Jurkat, Clone E6-1 (cell line): ENCODE results near the gene SH3RF2.
"Not testable (repeated sequence)": the region's sequence is repeated elsewhere in the genome, so short reads cannot be mapped to it uniquely, and the experiment has no call there.

Experiments
- DNase-seq: peaks from one replicate; pipeline ENCODE4 v3.0.0-alpha.2; 2011; ENCODE audit warnings: low read depth, low spot score
- H3K4me3 ChIP-seq: 2 replicates; pipeline ENCODE4 v1.5.1; 2011; ENCODE audit warnings: mild to moderate bottlenecking, low read length, control low read depth, moderate library complexity

SH3RF2 gene

DNA sequence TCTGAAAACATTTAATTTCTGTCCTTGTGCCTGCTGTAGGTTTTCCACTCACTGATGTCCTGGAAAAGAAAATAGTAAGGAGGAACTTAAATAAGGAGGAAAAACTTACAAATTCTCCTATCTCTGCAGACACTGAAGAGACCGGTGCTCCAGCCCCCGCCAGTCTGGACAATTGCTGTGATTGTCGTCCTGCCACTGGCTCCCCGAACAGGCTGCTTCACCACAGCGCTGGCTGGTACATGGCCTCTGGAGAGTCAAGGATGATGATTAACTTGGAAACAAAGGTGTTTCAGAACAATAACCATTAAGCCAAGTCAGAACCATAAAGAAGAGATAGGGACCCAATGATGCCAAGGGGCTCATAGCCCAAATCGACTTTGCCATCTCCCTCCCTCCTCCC lies 161.7 kb downstream of the SH3RF2 start:
- no peak for DNase-seq
- no peak overlapping the region for H3K4me3 ChIP-seq

- DNase-seq, result no peak
Measured at GRCh38 chr5:146101646-146102045, 165.3 kb downstream of the SH3RF2 start.

GRCh38 chr5:146103594-146103993 lies 167.2 kb downstream of the SH3RF2 start:
- H3K4me3 ChIP-seq, result no peak overlapping the region
- DNase-seq, result no peak

More at GRCh38 chr5:146101646-146102045, 165.3 kb downstream of the SH3RF2 start:
- H3K4me3 ChIP-seq, result no peak overlapping the region

DNA sequence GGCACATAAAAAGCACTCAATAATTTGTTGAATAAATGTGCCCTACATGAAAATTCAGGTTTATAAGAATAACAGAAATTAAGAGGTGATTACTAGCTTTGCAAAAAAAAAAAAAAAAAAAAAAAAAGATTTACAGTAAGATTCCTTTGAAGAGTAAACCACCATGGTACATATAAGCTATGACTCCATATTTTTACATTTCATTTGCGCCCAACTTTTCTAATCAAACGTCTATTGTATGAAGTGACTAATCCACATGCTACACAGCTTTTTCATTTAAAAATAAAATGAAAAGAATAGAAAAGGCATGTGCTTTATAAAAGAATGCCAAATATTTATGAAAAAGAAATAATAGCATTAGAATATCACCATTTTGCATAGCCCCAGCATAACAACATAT lies 169.1 kb downstream of the SH3RF2 start, which contains the start of gene PLAC8L1:
Gene PLAC8L1, minus strand, starts transcription at position 101 of the 400 bp plus-strand sequence. CDS start 1,266 bp downstream, outside the sequence.
- no peak for DNase-seq
- no peak within 1 kb of the TSS for H3K4me3 ChIP-seq

GRCh38 chr5:146107901-146108300 lies 171.5 kb downstream of the SH3RF2 start:
- no peak overlapping the region for H3K4me3 ChIP-seq
- DNase-seq, result peak; percentile 33

GRCh38 chr5:146108870-146109269 lies 172.5 kb downstream of the SH3RF2 start:
- not testable (repeated sequence) for DNase-seq, H3K4me3 ChIP-seq

- no peak overlapping the region for H3K4me3 ChIP-seq
- no peak for DNase-seq
Measured at GRCh38 chr5:146109379-146109778, 173.0 kb downstream of the SH3RF2 start.

DNA sequence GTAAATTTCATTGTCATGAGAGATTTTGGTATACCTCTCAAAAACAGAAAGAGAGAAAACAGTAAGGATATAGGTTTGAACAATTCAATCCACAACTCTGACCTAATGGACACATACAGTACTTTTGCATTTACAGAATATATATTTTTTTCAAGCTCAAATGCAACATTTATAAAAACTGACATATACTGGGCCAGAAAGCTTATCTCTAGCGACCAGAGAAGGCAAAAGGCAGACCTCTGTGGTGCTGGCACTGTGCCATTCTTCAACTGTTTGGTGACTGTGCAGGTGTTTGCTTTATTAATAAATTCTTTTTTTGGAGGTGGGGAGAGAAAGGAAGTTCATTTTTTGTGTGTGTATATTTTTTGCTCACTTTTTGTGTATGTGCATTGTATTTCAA lies 175.0 kb downstream of the SH3RF2 start:
- no peak overlapping the region for H3K4me3 ChIP-seq
- peak; percentile 79 for DNase-seq

- no peak overlapping the region for H3K4me3 ChIP-seq
- DNase-seq, result no peak
Measured at GRCh38 chr5:146112476-146112875, 176.1 kb downstream of the SH3RF2 start.
